Panc1 (cell line): Measurements from ENCODE around the gene DMBX1.

Source experiments
- CTCF ChIP-seq: fragments of 450-650 bp; IDR thresholded peaks from 2 replicates; pipeline ENCODE4 v1.5.1; 2017; ENCODE audit warnings: mild to moderate bottlenecking
- POLR2AphosphoS5 ChIP-seq: IDR thresholded peaks from 2 replicates; pipeline ENCODE4 v1.6.1; 2012; ENCODE audit warnings: mild to moderate bottlenecking, low read depth, low read length, moderate library complexity
- REST ChIP-seq, 2 experiments: IDR thresholded peaks; 2 replicates each; pipeline ENCODE4 v1.6.1; 2011 to 2012; ENCODE audit warnings: low read depth in 2 of 2, control low read depth in 1 of 2, low read length in 1 of 2, mild to moderate bottlenecking in 1 of 2, moderate library complexity in 1 of 2; ENCODE audit not compliant: insufficient read depth in 1 of 2

- TF ChIP-seq CTCF = no peak
- no peak for TF ChIP-seq REST (IDR thresholded peaks at IDR 0.05; ENCODE audit: insufficient read depth in 1 of 2, low read depth in 2 of 2, low read length in 1 of 2)
- TF ChIP-seq POLR2AphosphoS5 = no peak
Observed at GRCh38 chr1:46510341-46510997, 20.8 kb downstream of the DMBX1 start.
